GM12878 (cell line): Measurements from ENCODE around the gene PI4KB.

Experiments
- CEBPB ChIP-seq, 2 experiments: fragments of 150-350 bp in 1 of 2; IDR thresholded peaks; 2 replicates each; pipeline ENCODE4 v1.6.1; 2012 to 2014; ENCODE audit warnings: low read depth in 2 of 2, low read length in 2 of 2, borderline replicate concordance in 1 of 2, inconsistent platforms in 1 of 2
- EZH2 ChIP-seq: IDR thresholded peaks from 2 replicates; pipeline ENCODE4 v1.6.1; 2012; ENCODE audit warnings: low read depth, mild to moderate bottlenecking, control low read depth, inconsistent platforms, low read length, borderline replicate concordance; ENCODE audit not compliant: control insufficient read depth
- NFIC ChIP-seq: IDR thresholded peaks from 2 replicates; pipeline ENCODE4 v1.6.1; 2012; ENCODE audit warnings: low read depth, mild to moderate bottlenecking, inconsistent platforms, low read length, moderate library complexity
- SREBF1 ChIP-seq: IDR thresholded peaks from 2 replicates; pipeline ENCODE4 v1.6.1; 2012; ENCODE audit warnings: mild to moderate bottlenecking, low read length
- TF ChIP-seq, protein P1 (sequence below), 3 experiments: IDR thresholded peaks in 2 of 3; conservative IDR thresholded peaks in 1 of 3; 2 replicates each; pipeline ENCODE4 v1.5.1; 2011; ENCODE audit warnings: low read depth in 3 of 3, low read length in 3 of 3, mild to moderate bottlenecking in 3 of 3, control low read depth in 2 of 3, moderate library complexity in 2 of 3, inconsistent platforms in 1 of 3, mixed read lengths in 1 of 3; ENCODE audit not compliant: control insufficient read depth in 2 of 3, insufficient read depth in 1 of 3; ENCODE audit errors: extremely low read depth in 1 of 3
- TF ChIP-seq, protein P2 (sequence below): fragments of 450-650 bp; conservative IDR thresholded peaks from 2 replicates; pipeline ENCODE4 v1.6.1; 2017; ENCODE audit warnings: mild to moderate bottlenecking, moderate library complexity

DNA sequence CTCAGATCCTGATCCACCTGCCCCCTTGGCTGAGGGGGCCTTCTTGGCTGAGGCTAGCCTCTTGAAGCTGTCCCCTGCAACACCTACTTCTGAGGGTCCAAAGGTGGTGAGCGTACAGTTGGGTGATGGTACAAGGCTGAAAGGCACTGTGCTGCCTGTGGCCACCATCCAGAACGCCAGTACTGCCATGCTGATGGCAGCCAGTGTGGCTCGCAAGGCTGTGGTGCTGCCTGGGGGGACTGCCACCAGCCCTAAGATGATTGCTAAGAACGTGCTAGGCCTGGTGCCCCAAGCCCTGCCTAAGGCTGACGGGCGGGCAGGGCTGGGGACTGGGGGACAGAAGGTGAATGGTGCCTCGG, 39.9 kb downstream of the PI4KB start:
- TF ChIP-seq SREBF1 (no peak), CEBPB (IDR thresholded peaks at IDR 0.05; ENCODE audit: borderline replicate concordance in 1 of 2, low read depth in 2 of 2, low read length in 2 of 2) (no peak), EZH2 (no peak), NFIC (no peak)
- TF ChIP-seq, protein P1, sequence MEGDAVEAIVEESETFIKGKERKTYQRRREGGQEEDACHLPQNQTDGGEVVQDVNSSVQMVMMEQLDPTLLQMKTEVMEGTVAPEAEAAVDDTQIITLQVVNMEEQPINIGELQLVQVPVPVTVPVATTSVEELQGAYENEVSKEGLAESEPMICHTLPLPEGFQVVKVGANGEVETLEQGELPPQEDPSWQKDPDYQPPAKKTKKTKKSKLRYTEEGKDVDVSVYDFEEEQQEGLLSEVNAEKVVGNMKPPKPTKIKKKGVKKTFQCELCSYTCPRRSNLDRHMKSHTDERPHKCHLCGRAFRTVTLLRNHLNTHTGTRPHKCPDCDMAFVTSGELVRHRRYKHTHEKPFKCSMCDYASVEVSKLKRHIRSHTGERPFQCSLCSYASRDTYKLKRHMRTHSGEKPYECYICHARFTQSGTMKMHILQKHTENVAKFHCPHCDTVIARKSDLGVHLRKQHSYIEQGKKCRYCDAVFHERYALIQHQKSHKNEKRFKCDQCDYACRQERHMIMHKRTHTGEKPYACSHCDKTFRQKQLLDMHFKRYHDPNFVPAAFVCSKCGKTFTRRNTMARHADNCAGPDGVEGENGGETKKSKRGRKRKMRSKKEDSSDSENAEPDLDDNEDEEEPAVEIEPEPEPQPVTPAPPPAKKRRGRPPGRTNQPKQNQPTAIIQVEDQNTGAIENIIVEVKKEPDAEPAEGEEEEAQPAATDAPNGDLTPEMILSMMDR (IDR thresholded peaks at IDR 0.05 in 2 of 3, conservative IDR thresholded peaks at IDR 0.05 in 1 of 3; ENCODE audit: control insufficient read depth in 2 of 3, extremely low read depth in 1 of 3, insufficient read depth in 1 of 3, low read depth in 3 of 3, low read length in 3 of 3): no peak
- TF ChIP-seq, protein P2, sequence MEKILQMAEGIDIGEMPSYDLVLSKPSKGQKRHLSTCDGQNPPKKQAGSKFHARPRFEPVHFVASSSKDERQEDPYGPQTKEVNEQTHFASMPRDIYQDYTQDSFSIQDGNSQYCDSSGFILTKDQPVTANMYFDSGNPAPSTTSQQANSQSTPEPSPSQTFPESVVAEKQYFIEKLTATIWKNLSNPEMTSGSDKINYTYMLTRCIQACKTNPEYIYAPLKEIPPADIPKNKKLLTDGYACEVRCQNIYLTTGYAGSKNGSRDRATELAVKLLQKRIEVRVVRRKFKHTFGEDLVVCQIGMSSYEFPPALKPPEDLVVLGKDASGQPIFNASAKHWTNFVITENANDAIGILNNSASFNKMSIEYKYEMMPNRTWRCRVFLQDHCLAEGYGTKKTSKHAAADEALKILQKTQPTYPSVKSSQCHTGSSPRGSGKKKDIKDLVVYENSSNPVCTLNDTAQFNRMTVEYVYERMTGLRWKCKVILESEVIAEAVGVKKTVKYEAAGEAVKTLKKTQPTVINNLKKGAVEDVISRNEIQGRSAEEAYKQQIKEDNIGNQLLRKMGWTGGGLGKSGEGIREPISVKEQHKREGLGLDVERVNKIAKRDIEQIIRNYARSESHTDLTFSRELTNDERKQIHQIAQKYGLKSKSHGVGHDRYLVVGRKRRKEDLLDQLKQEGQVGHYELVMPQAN: no peak
